Measurements from ENCODE around the gene SMAD9.
"Not testable (repeated sequence)": the region's sequence is repeated elsewhere in the genome, so short reads cannot be mapped to it uniquely, and the experiment has no call there.

The SMAD9 gene

GRCh38 chr13:36885901-36886300 is 34.1 kb downstream of the SMAD9 start:
- Histone ChIP-seq H3K9me2 (replicated peaks; ENCODE audit: low read depth, low read length) (no peaks in the 10 kb centered on the region), H2AFZ (ENCODE audit: low read length) (no peak overlapping the region), H3K27me3 (ENCODE audit: insufficient read depth, low read length, poor library complexity, severe bottlenecking) (no peaks in the 10 kb centered on the region), H3K9ac (ENCODE audit: low read depth, low read length, poor library complexity, severe bottlenecking) (no peak overlapping the region), H3K4me1 (ENCODE audit: insufficient read depth, low read length, poor library complexity, severe bottlenecking) (no peaks in the 10 kb centered on the region), H3K79me2 (ENCODE audit: insufficient read depth, low read length) (no peaks in the 10 kb centered on the region), H3K4me3 (ENCODE audit: low read length, poor library complexity, severe bottlenecking) (no peak overlapping the region), H3K4me2 (ENCODE audit: low read depth, low read length, poor library complexity, severe bottlenecking) (no peak overlapping the region), H3K36me3 (ENCODE audit: insufficient read depth, low read length) (no peaks in the 10 kb centered on the region), H3K9me3 (ENCODE audit: insufficient read depth, low read depth, low read length) (no peaks in the 10 kb centered on the region), H4K20me1 (ENCODE audit: insufficient read depth, low read length, poor library complexity, severe bottlenecking) (no peaks in the 10 kb centered on the region), H3F3A (ENCODE audit: low read depth) (no peaks in the 10 kb centered on the region)
- no peak for TF ChIP-seq EZH2phosphoT487 (IDR thresholded peaks at IDR 0.05; ENCODE audit: borderline replicate concordance)
- TF ChIP-seq CTCF (conservative IDR thresholded peaks at IDR 0.05; ENCODE audit: low read length), result no peak

- Histone ChIP-seq H3K4me3 (ENCODE audit: low read length, poor library complexity, severe bottlenecking) (no peak overlapping the region), H4K20me1 (ENCODE audit: insufficient read depth, low read length, poor library complexity, severe bottlenecking) (no peaks in the 10 kb centered on the region), H3K9ac (ENCODE audit: low read depth, low read length, poor library complexity, severe bottlenecking) (no peak overlapping the region), H3K36me3 (ENCODE audit: insufficient read depth, low read length) (no peaks in the 10 kb centered on the region), H3K4me1 (ENCODE audit: insufficient read depth, low read length, poor library complexity, severe bottlenecking) (no peaks in the 10 kb centered on the region), H2AFZ (ENCODE audit: low read length) (no peak overlapping the region), H3K9me2 (replicated peaks; ENCODE audit: low read depth, low read length) (no peaks in the 10 kb centered on the region), H3F3A (ENCODE audit: low read depth) (no peaks in the 10 kb centered on the region), H3K4me2 (ENCODE audit: low read depth, low read length, poor library complexity, severe bottlenecking) (no peak overlapping the region), H3K27me3 (ENCODE audit: insufficient read depth, low read length, poor library complexity, severe bottlenecking) (no peaks in the 10 kb centered on the region), H3K9me3 (ENCODE audit: insufficient read depth, low read depth, low read length) (no peaks in the 10 kb centered on the region), H3K79me2 (ENCODE audit: insufficient read depth, low read length) (no peaks in the 10 kb centered on the region)
- no peak for TF ChIP-seq CTCF (conservative IDR thresholded peaks at IDR 0.05; ENCODE audit: low read length)
- no peak for TF ChIP-seq EZH2phosphoT487 (IDR thresholded peaks at IDR 0.05; ENCODE audit: borderline replicate concordance)
Observed at GRCh38 chr13:36884235-36884634, 35.8 kb downstream of the SMAD9 start.

- no peaks in the 10 kb centered on the region for H4K20me1 ChIP-seq (ENCODE audit: insufficient read depth, low read length, poor library complexity, severe bottlenecking)
- no peaks in the 10 kb centered on the region for H3F3A ChIP-seq (ENCODE audit: low read depth)
- H3K9ac ChIP-seq (ENCODE audit: low read depth, low read length, poor library complexity, severe bottlenecking), result no peak overlapping the region
- H3K79me2 ChIP-seq (ENCODE audit: insufficient read depth, low read length), result no peaks in the 10 kb centered on the region
- TF ChIP-seq EZH2phosphoT487 (IDR thresholded peaks at IDR 0.05; ENCODE audit: borderline replicate concordance) (no peak), CTCF (conservative IDR thresholded peaks at IDR 0.05; ENCODE audit: low read length) (no peak)
- H3K9me2 ChIP-seq (replicated peaks; ENCODE audit: low read depth, low read length), result no peaks in the 10 kb centered on the region
- no peak overlapping the region for H2AFZ ChIP-seq (ENCODE audit: low read length)
- H3K4me1 ChIP-seq (ENCODE audit: insufficient read depth, low read length, poor library complexity, severe bottlenecking), result no peaks in the 10 kb centered on the region
- no peaks in the 10 kb centered on the region for H3K27me3 ChIP-seq (ENCODE audit: insufficient read depth, low read length, poor library complexity, severe bottlenecking)
- no peak overlapping the region for H3K4me2 ChIP-seq (ENCODE audit: low read depth, low read length, poor library complexity, severe bottlenecking)
- H3K9me3 ChIP-seq (ENCODE audit: insufficient read depth, low read depth, low read length), result no peaks in the 10 kb centered on the region
- H3K4me3 ChIP-seq (ENCODE audit: low read length, poor library complexity, severe bottlenecking), result no peak overlapping the region
- H3K36me3 ChIP-seq (ENCODE audit: insufficient read depth, low read length), result no peaks in the 10 kb centered on the region
Observed at GRCh38 chr13:36883824-36884223, 36.2 kb downstream of the SMAD9 start.

- H3K4me2 ChIP-seq (ENCODE audit: low read depth, low read length, poor library complexity, severe bottlenecking); H3K79me2 ChIP-seq (ENCODE audit: insufficient read depth, low read length); H3K9me2 ChIP-seq (replicated peaks; ENCODE audit: low read depth, low read length); H3F3A ChIP-seq (ENCODE audit: low read depth); H3K9ac ChIP-seq (ENCODE audit: low read depth, low read length, poor library complexity, severe bottlenecking); H2AFZ ChIP-seq (ENCODE audit: low read length); H3K27me3 ChIP-seq (ENCODE audit: insufficient read depth, low read length, poor library complexity, severe bottlenecking); H3K4me1 ChIP-seq (ENCODE audit: insufficient read depth, low read length, poor library complexity, severe bottlenecking); H3K4me3 ChIP-seq (ENCODE audit: low read length, poor library complexity, severe bottlenecking); H3K9me3 ChIP-seq (ENCODE audit: insufficient read depth, low read depth, low read length); H4K20me1 ChIP-seq (ENCODE audit: insufficient read depth, low read length, poor library complexity, severe bottlenecking); H3K36me3 ChIP-seq (ENCODE audit: insufficient read depth, low read length): not testable (repeated sequence)
Observed at GRCh38 chr13:36883392-36883791, 36.6 kb downstream of the SMAD9 start.
